ENCODE data around the gene TPM2. TPM values are rescaled to one million over a fixed set of nuclear protein-coding genes. Genes with fewer than 3 reads are reported as not detected.

Gene TPM2
- total and polyA plus RNA-seq, 10 of the 15 experiments (the other 5 are each of a cell fraction or from before 2014, with no cell fraction given) = 0.11 to 9.3 (median 1.1) TPM

GRCh38 chr9:35649431-35650340 lies 40.0 kb downstream of the TPM2 start (continued):
- no peak for TF ChIP-seq STAT3 (IDR thresholded peaks at IDR 0.05; ENCODE audit: low read depth, low read length)
- TF ChIP-seq E2F4 (IDR thresholded peaks at IDR 0.05; ENCODE audit: low read depth, low read length) = no peak
- TF ChIP-seq BHLHE40 (IDR thresholded peaks at IDR 0.05; ENCODE audit: borderline replicate concordance in 1 of 2, low read depth in 2 of 2, low read length in 1 of 2) = peak in 1 of 2 experiments; percentile 9; a peak in 1 of 4 replicates
- no peak for TF ChIP-seq JUNB (IDR thresholded peaks at IDR 0.05)
- TF ChIP-seq POU2F2 (IDR thresholded peaks at IDR 0.05; ENCODE audit: borderline replicate concordance, low read depth, low read length) = no peak
- no peak for TF ChIP-seq NR2C2 (IDR thresholded peaks at IDR 0.05; ENCODE audit: borderline replicate concordance, control insufficient read depth, insufficient read length, low read depth)
- TF ChIP-seq SIN3A (IDR thresholded peaks at IDR 0.05; ENCODE audit: low read depth, low read length) = no peak
- TF ChIP-seq FOXK2 (IDR thresholded peaks at IDR 0.05) = no peak
- TF ChIP-seq IKZF2 (IDR thresholded peaks at IDR 0.05) = peak; percentile 48 to 74; a peak in 3 of 4 replicates
- TF ChIP-seq RELB (IDR thresholded peaks at IDR 0.05; ENCODE audit: low read depth) = peak; percentile 52; the same call in 1 of the 2 replicates
- TF ChIP-seq PBX3 (IDR thresholded peaks at IDR 0.05; ENCODE audit: insufficient replicate concordance, low read depth, low read length) = no peak
- TF ChIP-seq GATAD2B (conservative IDR thresholded peaks at IDR 0.05; ENCODE audit: low read depth) = peak; percentile 34; the same call in 1 of the 2 replicates
- peak; percentile 37; the same call in 1 of the 2 replicates for TF ChIP-seq TAF1 (IDR thresholded peaks at IDR 0.05; ENCODE audit: borderline replicate concordance, low read depth, low read length)
- no peak for TF ChIP-seq FOXM1 (IDR thresholded peaks at IDR 0.05; ENCODE audit: low read depth, low read length)
- no peak for TF ChIP-seq KAT2A (conservative IDR thresholded peaks at IDR 0.05; ENCODE audit: control insufficient read depth, low read depth, low read length)
- peak; percentile 28; the same call in 1 of the 2 replicates for TF ChIP-seq IRF4 (IDR thresholded peaks at IDR 0.05; ENCODE audit: low read depth, low read length)
- TF ChIP-seq ATF3 (IDR thresholded peaks at IDR 0.05; ENCODE audit: borderline replicate concordance, extremely low read depth, low read depth, low read length) = no peak
- TF ChIP-seq PAX8 (IDR thresholded peaks at IDR 0.05) = no peak
- TF ChIP-seq EED (IDR thresholded peaks at IDR 0.05; ENCODE audit: low read depth) = peak; percentile 58; the same call in 1 of the 2 replicates
- peak in 1 of 2 experiments; percentile 14; a peak in 1 of 4 replicates for TF ChIP-seq ETV6 (conservative IDR thresholded peaks at IDR 0.05 in 1 of 2, IDR thresholded peaks at IDR 0.05 in 1 of 2; ENCODE audit: borderline replicate concordance in 1 of 2, low read depth in 1 of 2)
- TF ChIP-seq CREM (IDR thresholded peaks at IDR 0.05; ENCODE audit: low read depth) = no peak
- TF ChIP-seq EGR1 (IDR thresholded peaks at IDR 0.05; ENCODE audit: borderline replicate concordance in 1 of 2, low read depth in 2 of 2, low read length in 2 of 2) = peak in 1 of 2 experiments; percentile 94; a peak in 2 of 3 replicates
- TF ChIP-seq JUND (IDR thresholded peaks at IDR 0.05; ENCODE audit: low read depth, low read length) = no peak
- no peak for TF ChIP-seq SUZ12 (IDR thresholded peaks at IDR 0.05; ENCODE audit: unreplicated experiment)
- TF ChIP-seq EZH2 (IDR thresholded peaks at IDR 0.05; ENCODE audit: borderline replicate concordance, control insufficient read depth, low read depth, low read length) = no peak
- TF ChIP-seq NBN (IDR thresholded peaks at IDR 0.05) = 0 out of 2 replicates have a peak, but pooled peaks have one; percentile 31
